HG03060 (cell line): ENCODE data around the gene EML1.

Source experiments
- ATAC-seq: cut with Tn5 transposase; IDR thresholded peaks from one replicate; pipeline ENCODE4 v1.9.1; 2021; ENCODE audit warnings: low read depth, moderate number of reproducible peaks; ENCODE audit not compliant: unreplicated experiment

The EML1 gene

GRCh38 chr14:99952039-99952438 lies 158.8 kb downstream of the EML1 start:
- ATAC-seq: no peak

- ATAC-seq: no peak
Observed at GRCh38 chr14:99952453-99952852, 159.2 kb downstream of the EML1 start.

GRCh38 chr14:99955826-99956455 lies 162.7 kb downstream of the EML1 start:
- ATAC-seq: no peak

- no peak for ATAC-seq
Observed at GRCh38 chr14:99958380-99958779, 165.2 kb downstream of the EML1 start.

- ATAC-seq: no peak
Observed at GRCh38 chr14:99961826-99962518, 168.8 kb downstream of the EML1 start.

GRCh38 chr14:99964979-99965378 lies 171.8 kb downstream of the EML1 start:
- no peak for ATAC-seq

- ATAC-seq: no peak
Observed at GRCh38 chr14:99966037-99966835, 173.0 kb downstream of the EML1 start.

GRCh38 chr14:99966912-99967311 lies 173.7 kb downstream of the EML1 start:
- ATAC-seq: no peak

GRCh38 chr14:99968191-99968920 lies 175.1 kb downstream of the EML1 start:
- no peak for ATAC-seq

- no peak for ATAC-seq
Observed at GRCh38 chr14:99968941-99969340, 175.7 kb downstream of the EML1 start.

GRCh38 chr14:99969673-99970322 lies 176.6 kb downstream of the EML1 start:
- ATAC-seq: no peak

- ATAC-seq: no peak
Observed at GRCh38 chr14:99971087-99971940, 178.1 kb downstream of the EML1 start.

GRCh38 chr14:99971941-99972747 lies 178.9 kb downstream of the EML1 start:
- no peak for ATAC-seq

- no peak for ATAC-seq
Observed at GRCh38 chr14:99972748-99973466, 179.7 kb downstream of the EML1 start.

- no peak for ATAC-seq
Observed at GRCh38 chr14:99975190-99975589, 182.0 kb downstream of the EML1 start.

GRCh38 chr14:99976021-99976420 lies 182.8 kb downstream of the EML1 start:
- no peak for ATAC-seq

GRCh38 chr14:99976681-99977080 lies 183.5 kb downstream of the EML1 start:
- no peak for ATAC-seq

- no peak for ATAC-seq
Observed at GRCh38 chr14:99980299-99980698, 187.1 kb downstream of the EML1 start.
